NCI-H345 treated with DMSO at 0.1 percent for 48 hours (cell line): ENCODE measurements around the gene NFYA.

ENCODE experiments used
- DNase-seq: peaks from one replicate; lab custom pipeline; 2025; ENCODE audit not compliant: unreplicated experiment; lab: John Stamatoyannopoulos, UW

NFYA gene

GRCh38 chr6:41073203-41073967, 611 bp downstream of the NFYA start:
- DNase-seq = peak; percentile 32

- DNase-seq = no peak
These were observed 1.4 kb downstream of the NFYA start for GRCh38 chr6:41073968-41074691.

GRCh38 chr6:41074692-41075436, 2.1 kb downstream of the NFYA start:
- DNase-seq = no peak

GRCh38 chr6:41075651-41076626, 3.2 kb downstream of the NFYA start:
- no peak for DNase-seq

- DNase-seq = no peak
These were observed 4.8 kb downstream of the NFYA start for GRCh38 chr6:41077536-41077935.

GRCh38 chr6:41078101-41078500, 5.3 kb downstream of the NFYA start:
- DNase-seq = no peak

- no peak for DNase-seq
These were observed 6.3 kb downstream of the NFYA start for GRCh38 chr6:41079080-41079479.

- DNase-seq = no peak
These were observed 7.8 kb downstream of the NFYA start for GRCh38 chr6:41080621-41081020.

GRCh38 chr6:41083072-41083471, 10.3 kb downstream of the NFYA start:
- DNase-seq = no peak

- DNase-seq = no peak
These were observed 12.4 kb downstream of the NFYA start for GRCh38 chr6:41085182-41085581.

- no peak for DNase-seq
These were observed 15.7 kb downstream of the NFYA start for GRCh38 chr6:41088451-41088850.

- no peak for DNase-seq
These were observed 18.3 kb downstream of the NFYA start for GRCh38 chr6:41090841-41091761.

- DNase-seq = no peak
These were observed 19.8 kb downstream of the NFYA start for GRCh38 chr6:41092421-41093140.

- DNase-seq = no peak
These were observed 21.0 kb downstream of the NFYA start for GRCh38 chr6:41093729-41094128.

GRCh38 chr6:41097467-41098090, 24.8 kb downstream of the NFYA start:
- DNase-seq = no peak

- no peak for DNase-seq
These were observed 25.6 kb downstream of the NFYA start for GRCh38 chr6:41098366-41098765.

GRCh38 chr6:41100871-41101287, 28.1 kb downstream of the NFYA start:
- DNase-seq = no peak

- no peak for DNase-seq
These were observed 31.1 kb downstream of the NFYA start for GRCh38 chr6:41103847-41104246.
